ENCODE results near the gene SUGCT.

The SUGCT gene

GRCh38 chr7:40804477-40805215 lies 669.8 kb downstream of the SUGCT start:
- DNase-seq: no peak

DNA sequence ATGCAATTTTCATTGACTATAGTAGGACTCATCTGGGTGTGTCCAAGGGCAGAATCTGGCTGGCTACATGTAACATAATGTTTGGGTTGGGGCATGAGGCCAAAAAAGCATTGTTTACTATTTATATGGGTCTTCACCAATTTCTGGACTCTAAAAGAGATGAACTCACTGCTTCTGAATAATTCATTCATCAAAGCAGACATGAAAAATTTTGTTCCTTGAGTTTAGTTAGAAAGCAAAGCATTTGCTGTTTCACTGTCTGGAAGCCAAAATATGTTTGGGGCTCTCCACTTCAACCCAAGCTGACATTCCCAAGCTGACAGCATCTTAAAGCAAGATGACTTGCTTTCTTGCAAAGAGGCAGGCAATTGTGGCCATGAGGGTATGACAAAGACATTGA lies 670.6 kb downstream of the SUGCT start:
- DNase-seq: no peak

DNA sequence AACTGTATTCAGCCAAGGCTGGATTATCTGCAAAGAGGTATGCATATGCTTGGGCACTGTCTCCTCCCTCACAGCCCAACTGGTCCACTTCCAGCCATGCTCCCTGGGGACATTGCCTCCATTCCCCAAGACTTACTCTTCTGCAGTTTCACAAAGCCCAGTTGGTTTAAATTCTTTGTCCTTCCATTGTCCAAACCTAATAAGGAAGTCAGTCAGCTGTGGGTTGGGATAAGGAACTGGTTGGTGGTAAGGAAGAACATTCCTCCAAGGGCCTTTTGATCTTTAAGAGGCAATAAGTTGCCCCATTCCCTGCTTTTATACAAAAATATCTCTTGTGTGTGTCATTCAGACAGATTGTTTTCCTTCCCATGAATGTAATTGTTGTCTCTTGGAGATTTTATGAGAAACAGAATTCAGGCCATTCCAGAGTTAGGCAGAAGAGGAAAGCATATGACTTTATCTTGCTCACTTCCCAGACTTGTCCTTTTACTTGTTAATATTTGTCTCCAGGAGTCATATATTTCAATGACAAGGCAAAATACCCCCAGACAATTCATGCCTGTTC lies 673.7 kb downstream of the SUGCT start:
- no peak for DNase-seq

GRCh38 chr7:40810274-40810673 lies 675.5 kb downstream of the SUGCT start:
- DNase-seq: no peak

DNA sequence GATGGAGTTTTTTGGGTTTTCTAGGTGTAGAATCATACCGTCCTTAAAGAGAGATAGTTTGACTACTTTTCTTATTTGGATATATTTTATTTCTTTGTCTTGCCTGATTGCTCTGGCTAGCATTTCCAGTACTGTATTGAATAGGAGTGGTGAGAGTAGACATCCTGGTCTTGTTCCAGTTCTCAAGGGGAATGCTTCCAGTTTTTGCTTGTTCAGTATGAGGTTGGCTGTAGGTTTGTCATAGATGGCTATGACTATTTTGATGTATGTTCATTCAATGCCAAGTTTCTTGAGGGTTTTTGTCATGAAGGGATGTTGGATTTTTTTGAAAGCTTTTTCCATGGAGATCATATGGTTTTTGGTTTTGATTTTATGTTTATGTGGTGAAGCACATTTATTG lies 676.9 kb downstream of the SUGCT start:
- no peak for DNase-seq

- DNase-seq: no peak
Measured at GRCh38 chr7:40815022-40815421, 680.2 kb downstream of the SUGCT start.

- DNase-seq: no peak
Measured at GRCh38 chr7:40815512-40815911, 680.7 kb downstream of the SUGCT start.

DNA sequence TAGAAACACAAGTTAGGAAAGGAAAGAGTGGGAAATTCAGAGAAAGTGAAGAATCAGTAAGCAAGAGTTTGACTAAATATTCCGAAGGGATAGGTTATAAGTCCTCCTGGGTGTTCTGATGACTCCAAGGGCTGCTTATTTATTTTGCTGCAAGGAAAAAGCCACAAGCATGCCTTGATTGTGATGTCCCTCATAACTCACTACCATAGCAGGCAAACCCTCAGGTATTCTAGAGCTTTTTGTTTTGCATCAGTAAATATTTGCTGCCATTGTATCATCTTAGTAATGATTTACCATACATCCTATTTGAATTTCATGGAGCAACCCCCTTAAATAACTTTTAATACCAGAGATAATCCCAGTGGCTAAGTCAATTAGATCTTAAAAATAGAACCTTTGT lies 688.1 kb downstream of the SUGCT start:
- DNase-seq: no peak

- DNase-seq: no peak
Measured at GRCh38 chr7:40824461-40824860, 689.7 kb downstream of the SUGCT start.

DNA sequence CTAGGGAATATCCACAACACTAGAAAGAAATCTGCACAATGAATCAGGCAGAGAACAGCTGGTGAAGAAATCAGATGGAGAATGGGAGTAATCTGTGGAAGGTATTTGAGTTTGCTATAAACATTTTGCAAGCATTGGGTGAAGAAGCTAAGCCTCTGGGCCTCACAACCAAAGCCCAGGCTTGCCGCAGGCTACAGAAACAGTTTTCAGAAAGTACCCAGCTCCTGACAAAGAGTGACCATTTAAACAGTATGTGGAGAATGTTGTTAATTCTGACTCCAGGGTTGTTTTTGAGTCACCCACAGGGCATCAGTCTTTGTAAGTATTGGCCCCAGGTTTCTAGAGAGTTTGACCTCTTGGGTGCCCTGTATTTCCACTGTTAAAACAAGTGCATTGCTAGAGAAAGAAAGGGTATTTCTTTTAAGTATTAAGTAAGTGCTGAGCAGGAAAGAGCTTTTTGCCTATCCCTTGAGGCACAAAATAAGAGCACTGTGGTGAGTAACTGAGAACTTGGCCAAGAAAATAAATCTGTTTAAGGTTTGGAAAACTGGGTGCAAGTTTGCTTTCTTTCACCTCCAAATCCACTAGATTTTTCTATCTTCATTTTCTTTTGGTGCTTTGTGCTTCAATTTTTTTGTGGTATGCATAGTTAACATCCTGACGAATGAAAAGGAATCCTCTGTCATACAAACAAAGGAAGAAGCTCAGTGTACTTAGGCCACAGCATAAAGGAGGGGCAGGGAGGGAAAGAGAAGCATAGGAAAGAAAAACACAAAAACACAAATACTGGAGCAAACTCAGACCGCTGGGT lies 691.8 kb downstream of the SUGCT start:
- DNase-seq: no peak

GRCh38 chr7:40827222-40828085 lies 692.6 kb downstream of the SUGCT start:
- DNase-seq: no peak

DNA sequence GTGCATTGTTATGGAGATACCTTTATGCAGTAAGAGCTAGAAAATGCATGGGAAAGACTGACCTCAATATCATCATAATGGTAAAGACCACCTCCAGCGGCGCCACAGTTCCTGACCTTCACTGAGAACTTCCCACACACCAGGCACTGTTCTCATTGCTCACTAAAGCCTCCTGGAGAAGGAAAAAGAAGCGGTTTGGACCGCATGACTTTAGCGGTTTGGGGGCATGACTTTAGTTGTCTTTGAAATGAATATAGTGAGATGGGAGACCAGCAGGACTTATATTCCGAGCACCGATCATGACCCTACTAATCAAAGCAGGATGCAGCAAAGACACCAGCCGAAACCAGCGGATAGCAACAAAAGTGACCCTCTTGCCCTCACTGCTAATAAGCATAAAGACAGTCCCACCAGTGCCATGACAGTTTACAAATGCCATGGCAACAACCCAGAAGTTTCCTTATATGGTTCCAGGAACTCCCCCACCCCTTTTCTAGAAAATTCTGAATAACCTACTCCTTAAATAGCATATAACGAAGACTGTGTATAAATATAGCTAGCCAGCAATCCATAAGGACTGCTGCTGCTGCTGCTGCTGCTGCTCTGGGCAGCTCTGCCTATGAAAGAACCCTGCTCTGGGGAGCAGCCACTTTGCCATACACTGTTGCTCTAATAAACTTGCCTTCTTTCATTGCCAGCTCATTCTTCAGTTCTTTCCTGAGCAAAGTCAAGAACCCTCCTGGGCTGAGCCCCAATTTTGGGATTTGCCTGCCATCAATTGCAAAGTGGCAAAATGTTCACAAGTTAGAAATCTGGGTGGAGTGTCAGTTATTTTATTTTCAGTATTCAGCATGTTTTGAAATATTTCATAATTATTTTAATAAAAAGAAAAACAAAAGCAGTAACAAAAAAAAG lies 694.1 kb downstream of the SUGCT start:
- no peak for DNase-seq

DNA sequence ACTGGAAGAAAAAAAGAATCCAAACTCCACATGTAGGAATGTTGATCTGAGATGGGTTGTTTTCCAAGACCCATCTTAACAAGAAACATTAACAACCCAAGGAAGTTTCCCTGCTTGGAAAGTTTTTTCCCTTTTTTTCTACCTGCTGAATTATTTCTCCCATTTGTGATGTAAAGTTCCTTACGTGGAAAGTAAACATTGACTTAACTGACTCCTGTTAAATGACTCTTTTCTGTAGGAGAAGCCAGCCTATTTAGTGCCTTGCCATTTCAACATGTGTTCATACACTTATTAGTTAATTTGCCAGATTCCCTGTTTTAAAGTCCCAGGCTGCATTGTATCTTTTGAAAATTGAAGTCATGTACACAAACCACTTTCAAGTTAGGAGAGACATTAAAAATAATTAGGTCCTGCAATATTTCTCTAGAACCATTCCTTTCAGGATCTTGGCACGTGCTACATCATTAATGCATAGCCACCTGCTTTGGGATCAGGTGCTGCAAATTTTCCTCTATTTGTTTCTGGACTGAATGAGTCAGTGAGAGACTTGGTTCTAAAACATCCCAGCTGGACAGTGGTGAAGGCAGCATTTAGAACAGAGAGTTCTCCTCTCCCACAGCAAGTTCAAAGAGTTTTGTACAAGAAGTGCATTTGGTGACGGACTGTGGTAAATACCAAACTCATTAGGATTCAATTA lies 698.5 kb downstream of the SUGCT start:
- DNase-seq: no peak

DNA sequence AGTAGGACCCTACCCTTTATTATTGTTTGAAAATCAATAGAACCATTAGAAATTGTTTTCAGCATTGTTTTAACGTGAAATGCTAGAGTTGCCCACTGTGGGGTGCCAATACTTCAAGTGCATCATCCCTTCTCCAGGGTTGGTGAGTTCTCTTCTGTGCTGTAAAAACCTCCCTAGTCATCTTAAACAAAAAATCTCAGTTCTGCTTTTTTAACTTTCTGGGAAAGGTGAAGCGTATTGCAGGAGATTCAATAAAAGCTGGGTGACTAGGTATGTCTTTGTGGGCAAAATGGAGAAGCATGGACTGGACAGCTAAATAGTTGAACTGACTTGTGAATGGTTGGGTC lies 699.1 kb downstream of the SUGCT start:
- no peak for DNase-seq

DNA sequence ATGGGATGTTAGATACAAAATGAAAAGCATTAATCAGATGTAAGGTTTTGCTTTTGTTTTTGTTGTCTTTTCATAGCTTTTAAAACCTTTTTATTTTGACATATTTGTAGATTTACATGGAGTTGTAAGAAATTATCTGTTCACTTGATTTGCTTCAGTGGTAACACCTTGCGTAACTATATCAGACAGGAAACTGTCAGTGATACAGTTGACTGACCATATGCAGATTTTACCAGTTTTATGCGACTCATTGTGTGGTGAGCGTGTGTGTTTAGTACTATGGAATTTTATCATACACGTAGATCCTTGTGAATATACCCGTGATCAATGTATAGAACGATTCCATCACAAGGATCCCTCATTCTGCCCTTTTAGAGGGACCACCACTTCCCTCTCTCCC lies 701.4 kb downstream of the SUGCT start:
- no peak for DNase-seq

- DNase-seq: no peak
Measured at GRCh38 chr7:40839881-40840280, 705.1 kb downstream of the SUGCT start.

- no peak for DNase-seq
Measured at GRCh38 chr7:40840990-40841389, 706.2 kb downstream of the SUGCT start.

GRCh38 chr7:40842641-40843040 lies 707.8 kb downstream of the SUGCT start:
- no peak for DNase-seq

- DNase-seq: no peak
Measured at GRCh38 chr7:40843338-40843985, 708.7 kb downstream of the SUGCT start.

GRCh38 chr7:40845943-40846342 lies 711.1 kb downstream of the SUGCT start:
- no peak for DNase-seq

DNA sequence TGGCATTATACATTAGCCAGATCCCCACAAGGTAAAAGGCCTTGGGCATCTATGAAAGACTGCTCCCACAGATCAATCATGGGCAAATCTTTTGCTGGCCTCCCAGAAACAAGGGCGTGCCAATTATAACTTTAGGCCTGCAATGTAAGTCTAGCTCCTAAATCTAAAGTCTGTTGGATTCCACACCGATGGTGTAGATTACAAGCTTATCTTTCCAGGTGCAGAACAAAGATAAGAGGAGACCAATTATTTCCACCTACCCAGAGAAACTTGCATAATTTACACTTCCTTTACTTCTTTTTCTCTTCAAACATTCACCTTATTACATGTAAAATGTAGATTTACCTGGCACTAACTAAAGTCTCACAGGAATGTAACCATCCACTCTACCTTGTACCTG lies 713.1 kb downstream of the SUGCT start:
- DNase-seq: no peak
